ENCODE data around the gene TRIM50.
"Not testable (repeated sequence)": the region's sequence is repeated elsewhere in the genome, so short reads cannot be mapped to it uniquely, and the experiment has no call there.

- not testable (repeated sequence) for TF ChIP-seq CTCF (IDR thresholded peaks at IDR 0.05; ENCODE audit: poor library complexity); EZH2 (IDR thresholded peaks at IDR 0.05; ENCODE audit: borderline replicate concordance); EZH2phosphoT487 (IDR thresholded peaks at IDR 0.05; ENCODE audit: low read depth, severe bottlenecking, unreplicated experiment)
Observed at GRCh38 chr7:73325424-73325823, 2.5 kb downstream of the TRIM50 start.

Measured in hepatocyte (in vitro differentiated cells).